Measurements from ENCODE around the gene KCNMA1. TPM values are rescaled to one million over a fixed set of nuclear protein-coding genes. Genes with fewer than 3 reads are reported as not detected.

The KCNMA1 gene
- total RNA-seq, 1 donor from 2014 or later = 44.0 TPM

- ATAC-seq = no peak
- no peak for DNase-seq (ENCODE audit: low spot score)
Observed at GRCh38 chr10:77051837-77052236, 585.8 kb downstream of the KCNMA1 start.

- DNase-seq (ENCODE audit: low spot score) (no peak), ATAC-seq (no peak)
Observed at GRCh38 chr10:77049896-77050295, 587.7 kb downstream of the KCNMA1 start.

- ATAC-seq (no peak), DNase-seq (ENCODE audit: low spot score) (no peak)
Observed at GRCh38 chr10:77049146-77049545, 588.5 kb downstream of the KCNMA1 start.

- DNase-seq (ENCODE audit: low spot score) (no peak), ATAC-seq (no peak)
Observed at GRCh38 chr10:77045085-77045484, 592.5 kb downstream of the KCNMA1 start.

GRCh38 chr10:77043420-77043763 lies 594.2 kb downstream of the KCNMA1 start:
- ATAC-seq (no peak), DNase-seq (ENCODE audit: low spot score) (no peak)

- DNase-seq (ENCODE audit: low spot score) = no peak
- no peak for ATAC-seq
Observed at GRCh38 chr10:77042706-77043419, 594.7 kb downstream of the KCNMA1 start.

- ATAC-seq (peak; percentile 44), DNase-seq (ENCODE audit: low spot score) (no peak)
Observed at GRCh38 chr10:77041636-77042258, 595.9 kb downstream of the KCNMA1 start.

GRCh38 chr10:77038407-77038806 lies 599.2 kb downstream of the KCNMA1 start:
- no peak for ATAC-seq
- DNase-seq (ENCODE audit: low spot score) = no peak

- ATAC-seq (peak; percentile 15), DNase-seq (ENCODE audit: low spot score) (no peak)
Observed at GRCh38 chr10:77037735-77038403, 599.7 kb downstream of the KCNMA1 start.

- DNase-seq (ENCODE audit: low spot score) (peak; percentile 65), ATAC-seq (peak; percentile 80)
Observed at GRCh38 chr10:77036993-77037734, 600.4 kb downstream of the KCNMA1 start.

- ATAC-seq = no peak
Observed at GRCh38 chr10:77036276-77036675, 601.3 kb downstream of the KCNMA1 start.

GRCh38 chr10:77034795-77035194 lies 602.8 kb downstream of the KCNMA1 start:
- ATAC-seq (no peak), DNase-seq (ENCODE audit: low spot score) (no peak)

More at GRCh38 chr10:77036276-77036675, 601.3 kb downstream of the KCNMA1 start:
- DNase-seq (ENCODE audit: low spot score) = no peak

GRCh38 chr10:77034240-77034639 lies 603.4 kb downstream of the KCNMA1 start:
- ATAC-seq (no peak), DNase-seq (ENCODE audit: low spot score) (no peak)

- DNase-seq (ENCODE audit: low spot score) = no peak
- ATAC-seq = no peak
Observed at GRCh38 chr10:77032188-77032570, 605.4 kb downstream of the KCNMA1 start.

GRCh38 chr10:77031531-77032187 lies 605.9 kb downstream of the KCNMA1 start:
- no peak for DNase-seq (ENCODE audit: low spot score)
- ATAC-seq = peak; percentile 67

- no peak for DNase-seq (ENCODE audit: low spot score)
- ATAC-seq = peak; percentile 38
Observed at GRCh38 chr10:77030974-77031373, 606.6 kb downstream of the KCNMA1 start.

GRCh38 chr10:77029777-77030717 lies 607.6 kb downstream of the KCNMA1 start:
- ATAC-seq (peak; percentile 64), DNase-seq (ENCODE audit: low spot score) (no peak)

GRCh38 chr10:77028042-77028441 lies 609.6 kb downstream of the KCNMA1 start:
- DNase-seq (ENCODE audit: low spot score) (no peak), ATAC-seq (no peak)

- DNase-seq (ENCODE audit: low spot score) (no peak), ATAC-seq (no peak)
Observed at GRCh38 chr10:77027576-77027975, 610.0 kb downstream of the KCNMA1 start.

GRCh38 chr10:77027141-77027540 lies 610.5 kb downstream of the KCNMA1 start:
- ATAC-seq = no peak
- no peak for DNase-seq (ENCODE audit: low spot score)
